Smooth muscle cell (in vitro differentiated cells): ENCODE results near the gene GTPBP6. TPM values are rescaled to one million over a fixed set of nuclear protein-coding genes. Genes with fewer than 3 reads are reported as not detected.

Experiments
- DNase-seq: peaks from one replicate; lab custom pipeline; 2025; ENCODE audit not compliant: unreplicated experiment; lab: John Stamatoyannopoulos, UW
- H2AFZ ChIP-seq: fragments of 200-600 bp; sonication (generic); 2 replicates; pipeline ENCODE4 v1.6.0; 2016; ENCODE audit warnings: antibody characterized with exemption, low read depth, mild to moderate bottlenecking
- H3F3A ChIP-seq: fragments of 200-600 bp; sonication (generic); 2 replicates; pipeline ENCODE4 v1.6.0; 2017; ENCODE audit warnings: antibody characterized with exemption, low read depth
- H3K27ac ChIP-seq: fragments of 200-600 bp; sonication (generic); 2 replicates; pipeline ENCODE4 v1.5.1; 2016; ENCODE audit warnings: low read depth, mild to moderate bottlenecking
- H3K27me3 ChIP-seq: fragments of 200-600 bp; sonication (generic); 2 replicates; pipeline ENCODE4 v1.6.1; 2016; ENCODE audit warnings: low read depth, mild to moderate bottlenecking
- H3K36me3 ChIP-seq: fragments of 200-600 bp; sonication (generic); 2 replicates; pipeline ENCODE4 v1.5.1; 2016; ENCODE audit warnings: low read depth
- H3K4me1 ChIP-seq: fragments of 200-600 bp; sonication (generic); 2 replicates; pipeline ENCODE4 v1.5.1; 2016; ENCODE audit warnings: low read depth
- H3K4me2 ChIP-seq: fragments of 200-600 bp; sonication (generic); 2 replicates; pipeline ENCODE4 v1.6.0; 2016; ENCODE audit warnings: mild to moderate bottlenecking
- H3K4me3 ChIP-seq: fragments of 200-600 bp; sonication (generic); 2 replicates; pipeline ENCODE4 v1.5.1; 2016; ENCODE audit warnings: mild to moderate bottlenecking
- H3K79me2 ChIP-seq: fragments of 200-600 bp; sonication (generic); 2 replicates; pipeline ENCODE4 v1.6.0; 2016; ENCODE audit warnings: low read depth, mild to moderate bottlenecking
- H3K9ac ChIP-seq: fragments of 200-600 bp; sonication (generic); 2 replicates; pipeline ENCODE4 v1.6.0; 2016; ENCODE audit warnings: low read depth
- H3K9me3 ChIP-seq: fragments of 200-600 bp; sonication (generic); replicated peaks from 2 replicates; pipeline ENCODE4 v1.5.1; 2016; ENCODE audit warnings: low read depth
- H4K20me1 ChIP-seq: fragments of 200-600 bp; sonication (generic); 2 replicates; pipeline ENCODE4 v1.6.0; 2016; ENCODE audit warnings: low read depth
- WGBS: methylation state at CpG from one replicate; pipeline ENCODE4 v1.1.7; 2016; ENCODE audit warnings: low lambda C conversion rate; 5-methylcytosine and 5-hydroxymethylcytosine counted together
- polyA plus RNA-seq: library from polyadenylated mRNA; unstranded; fragments of >200 nt; fragmentation: Nextera tagmentation; extraction: Ambion mirVana; gene quantifications from 2 replicates; pipeline ENCODE4 v1.2.1, GENCODE V29; 2016
- total RNA-seq: library from RNA; depleted of rRNA; stranded (reverse); fragments of >200 nt; gene quantifications from 2 replicates; pipeline ENCODE4 v1.2.3, GENCODE V29; 2014
- TF ChIP-seq, protein P1 (sequence below): fragments of 200-600 bp; sonication (generic); IDR thresholded peaks from 2 replicates; pipeline ENCODE4 v1.5.1; 2017; ENCODE audit warnings: borderline replicate concordance, mild to moderate bottlenecking, antibody characterized with exemption; ENCODE audit not compliant: insufficient read depth, poor library complexity, severe bottlenecking

The GTPBP6 gene
- total and polyA plus RNA-seq, 2 experiments from 2014 or later: 25.3 to 59.5 TPM

DNA sequence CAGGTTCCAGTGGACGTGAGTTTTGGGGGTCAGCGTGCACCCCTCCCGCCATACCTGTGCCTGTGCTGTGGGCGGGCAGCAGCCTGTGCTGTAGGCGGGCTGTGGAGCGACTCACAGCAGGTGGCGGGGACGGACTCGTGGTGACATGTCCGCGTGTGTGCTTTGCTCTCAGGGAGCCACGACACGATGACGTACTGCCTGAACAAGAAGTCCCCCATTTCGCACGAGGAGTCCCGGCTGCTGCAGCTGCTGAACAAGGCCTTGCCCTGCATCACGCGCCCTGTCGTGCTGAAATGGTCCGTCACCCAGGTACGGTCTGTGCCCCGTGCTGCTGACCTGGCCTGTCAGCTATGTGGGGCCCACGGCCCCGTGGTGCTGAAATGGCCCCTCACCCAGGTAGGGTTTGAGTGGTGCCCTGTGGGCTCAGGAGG is 30.0 kb downstream of the GTPBP6 start:
- H3K9me3 ChIP-seq: no peaks in the 10 kb centered on the region
- DNase-seq: no peak
- peaks cover 3% of the 10 kb centered on the region for H3K79me2 ChIP-seq
- H3K36me3 ChIP-seq: peaks cover 2% of the 10 kb centered on the region
- H3K4me2 ChIP-seq: no peak overlapping the region
- no peak overlapping the region for H3K27ac ChIP-seq
- H3K9ac ChIP-seq: no peak overlapping the region
- H3K27me3 ChIP-seq: no peaks in the 10 kb centered on the region
- H2AFZ ChIP-seq: no peak overlapping the region
- H3K4me1 ChIP-seq: no peaks in the 10 kb centered on the region
- TF ChIP-seq, protein P1, sequence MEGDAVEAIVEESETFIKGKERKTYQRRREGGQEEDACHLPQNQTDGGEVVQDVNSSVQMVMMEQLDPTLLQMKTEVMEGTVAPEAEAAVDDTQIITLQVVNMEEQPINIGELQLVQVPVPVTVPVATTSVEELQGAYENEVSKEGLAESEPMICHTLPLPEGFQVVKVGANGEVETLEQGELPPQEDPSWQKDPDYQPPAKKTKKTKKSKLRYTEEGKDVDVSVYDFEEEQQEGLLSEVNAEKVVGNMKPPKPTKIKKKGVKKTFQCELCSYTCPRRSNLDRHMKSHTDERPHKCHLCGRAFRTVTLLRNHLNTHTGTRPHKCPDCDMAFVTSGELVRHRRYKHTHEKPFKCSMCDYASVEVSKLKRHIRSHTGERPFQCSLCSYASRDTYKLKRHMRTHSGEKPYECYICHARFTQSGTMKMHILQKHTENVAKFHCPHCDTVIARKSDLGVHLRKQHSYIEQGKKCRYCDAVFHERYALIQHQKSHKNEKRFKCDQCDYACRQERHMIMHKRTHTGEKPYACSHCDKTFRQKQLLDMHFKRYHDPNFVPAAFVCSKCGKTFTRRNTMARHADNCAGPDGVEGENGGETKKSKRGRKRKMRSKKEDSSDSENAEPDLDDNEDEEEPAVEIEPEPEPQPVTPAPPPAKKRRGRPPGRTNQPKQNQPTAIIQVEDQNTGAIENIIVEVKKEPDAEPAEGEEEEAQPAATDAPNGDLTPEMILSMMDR: no peak
- no peaks in the 10 kb centered on the region for H3F3A ChIP-seq
- no peaks in the 10 kb centered on the region for H4K20me1 ChIP-seq
- WGBS: 93% methylated on average over 25 of the region's 25 CpGs
- no peak overlapping the region for H3K4me3 ChIP-seq

DNA sequence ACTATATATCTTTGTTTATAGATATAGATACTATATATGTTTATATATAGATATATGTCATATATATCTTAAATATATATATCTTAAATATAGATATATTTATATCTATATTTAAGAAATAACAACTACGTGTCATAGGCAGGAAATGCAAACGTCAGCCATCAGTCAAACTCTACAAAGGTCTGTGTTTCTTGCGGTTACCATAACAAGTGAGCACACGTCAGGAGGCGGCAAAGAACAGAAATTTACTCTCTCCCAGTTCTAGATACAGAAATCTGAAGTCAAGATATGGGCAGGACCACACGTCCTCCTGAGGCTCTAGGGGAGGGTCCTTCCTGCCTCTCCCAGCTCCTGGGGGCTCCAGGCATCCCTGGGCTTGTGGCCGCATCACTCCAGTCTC is 30.9 kb downstream of the GTPBP6 start:
- no peak overlapping the region for H3K9ac ChIP-seq
- H3K79me2 ChIP-seq: peaks cover 3% of the 10 kb centered on the region
- no peaks in the 10 kb centered on the region for H3K36me3 ChIP-seq
- WGBS: 92% methylated on average over 7 of the region's 7 CpGs
- TF ChIP-seq, protein P1: no peak
- H3K4me1 ChIP-seq: no peaks in the 10 kb centered on the region
- H3K27me3 ChIP-seq: no peaks in the 10 kb centered on the region
- no peak overlapping the region for H3K4me2 ChIP-seq
- no peaks in the 10 kb centered on the region for H3F3A ChIP-seq
- H4K20me1 ChIP-seq: no peaks in the 10 kb centered on the region
- no peak for DNase-seq
- no peaks in the 10 kb centered on the region for H3K9me3 ChIP-seq
- no peak overlapping the region for H3K27ac ChIP-seq
- H3K4me3 ChIP-seq: no peak overlapping the region
- no peak overlapping the region for H2AFZ ChIP-seq

DNA sequence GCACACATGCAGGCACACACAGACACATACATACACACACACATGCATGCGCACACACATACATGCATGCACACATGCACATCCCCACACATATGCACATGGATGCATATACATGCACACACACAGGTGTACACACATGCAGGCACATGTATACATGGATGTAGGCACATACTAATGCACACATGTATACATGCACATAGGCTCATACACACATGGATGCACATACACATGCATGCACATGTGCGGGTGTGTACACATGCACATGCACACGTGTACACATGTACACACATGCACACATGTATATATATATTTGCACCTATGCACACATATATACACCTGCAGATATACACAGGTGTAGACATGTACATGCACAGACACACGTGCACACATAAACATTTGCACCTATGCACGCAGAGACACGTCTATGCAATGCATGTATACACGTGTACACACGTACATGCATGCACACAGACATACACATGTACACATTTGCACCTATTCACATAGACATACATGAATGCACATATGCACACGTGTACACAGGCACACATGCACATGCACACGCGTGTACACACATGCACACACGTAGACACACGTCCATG is 33.4 kb downstream of the GTPBP6 start:
- Histone ChIP-seq H3K4me2 (no peak overlapping the region), H3K36me3 (no peaks in the 10 kb centered on the region), H2AFZ (no peak overlapping the region), H3K27ac (no peak overlapping the region), H3F3A (no peaks in the 10 kb centered on the region), H3K4me3 (no peak overlapping the region), H3K4me1 (peaks cover 3% of the 10 kb centered on the region), H3K9me3 (no peaks in the 10 kb centered on the region), H3K9ac (no peak overlapping the region), H3K79me2 (peaks cover 3% of the 10 kb centered on the region), H3K27me3 (no peaks in the 10 kb centered on the region), H4K20me1 (no peaks in the 10 kb centered on the region)
- no peak for DNase-seq
- TF ChIP-seq, protein P1: no peak
- 96% methylated on average over 13 of the region's 13 CpGs for WGBS
